SH-SY5Y (cell line): ENCODE data around the gene ZFX.

Experiments used
- GATA2 ChIP-seq: IDR thresholded peaks from 2 replicates; pipeline ENCODE4 v1.6.1; 2011; ENCODE audit warnings: mild to moderate bottlenecking, low read depth, low read length
- GATA3 ChIP-seq: IDR thresholded peaks from 2 replicates; pipeline ENCODE4 v1.6.1; 2011; ENCODE audit warnings: low read depth, mild to moderate bottlenecking, low read length, moderate library complexity

Gene ZFX

GRCh38 chrX:24148121-24148520 lies 1.4 kb upstream of the ZFX start:
- TF ChIP-seq GATA2 (no peak), GATA3 (no peak)

GRCh38 chrX:24148535-24149350 lies 786 bp upstream of the ZFX start:
- TF ChIP-seq GATA3 (no peak), GATA2 (no peak)

GRCh38 chrX:24150051-24150790 lies 692 bp downstream of the ZFX start:
- TF ChIP-seq GATA3 (no peak), GATA2 (no peak)

- TF ChIP-seq GATA3 (no peak), GATA2 (no peak)
Measured at GRCh38 chrX:24150898-24151297, 1.4 kb downstream of the ZFX start.

GRCh38 chrX:24151513-24151912 lies 2.0 kb downstream of the ZFX start:
- TF ChIP-seq GATA2 = no peak
- no peak for TF ChIP-seq GATA3

- no peak for TF ChIP-seq GATA3
- TF ChIP-seq GATA2 = 0 out of 2 replicates have a peak, but pooled peaks have one; percentile 47
Measured at GRCh38 chrX:24153178-24153795, 3.8 kb downstream of the ZFX start.

- TF ChIP-seq GATA2 = peak; percentile 80
- peak; percentile 77 for TF ChIP-seq GATA3
Measured at GRCh38 chrX:24153796-24154189, 4.3 kb downstream of the ZFX start.

- no peak for TF ChIP-seq GATA3
- TF ChIP-seq GATA2 = no peak
Measured at GRCh38 chrX:24154490-24155034, 5.0 kb downstream of the ZFX start.

- TF ChIP-seq GATA3 (no peak), GATA2 (no peak)
Measured at GRCh38 chrX:24156177-24156576, 6.6 kb downstream of the ZFX start.

- TF ChIP-seq GATA3 = no peak
- no peak for TF ChIP-seq GATA2
Measured at GRCh38 chrX:24158881-24159280, 9.4 kb downstream of the ZFX start.

GRCh38 chrX:24166078-24166477 lies 16.5 kb downstream of the ZFX start:
- no peak for TF ChIP-seq GATA3
- TF ChIP-seq GATA2 = no peak

GRCh38 chrX:24167719-24168472 lies 18.4 kb downstream of the ZFX start:
- TF ChIP-seq GATA3 (no peak; the same call in 1 of the 2 replicates), GATA2 (no peak)

- TF ChIP-seq GATA3 (no peak), GATA2 (no peak)
Measured at GRCh38 chrX:24168807-24169206, 19.3 kb downstream of the ZFX start.

- no peak for TF ChIP-seq GATA3
- TF ChIP-seq GATA2 = no peak
Measured at GRCh38 chrX:24169211-24169610, 19.7 kb downstream of the ZFX start.
